Small intestine (tissue), 7 donors: ENCODE measurements around the gene FCER2. TPM values are rescaled to one million over a fixed set of nuclear protein-coding genes. Genes with fewer than 3 reads are reported as not detected.

Experiments used
- DNase-seq, 2 donors: peaks; one replicate each; pipeline versions ENCODE4 v3.0.0 to v3.0.0-alpha.2; 2013
- FAIRE-seq: peaks from 2 replicates; lab custom pipeline; 2012; peaks lifted over from hg19 to GRCh38; lab: Jason Lieb, UNC
- H3K27ac ChIP-seq, 3 donors: one replicate each; pipeline ENCODE4 v1.5.1; 2013; ENCODE audit warnings: low read length in 2 of 3, mild to moderate bottlenecking in 2 of 3, control low read depth in 1 of 3, inconsistent platforms in 1 of 3, low read depth in 1 of 3, moderate library complexity in 1 of 3
- H3K27me3 ChIP-seq, 3 donors: one replicate each; pipeline ENCODE4 v1.6.1; 2013; ENCODE audit warnings: low read length in 3 of 3, inconsistent platforms in 1 of 3; ENCODE audit not compliant: control insufficient read depth in 3 of 3, insufficient read depth in 3 of 3
- H3K36me3 ChIP-seq, 3 donors: one replicate each; pipeline ENCODE4 v1.6.1; 2013; ENCODE audit warnings: low read length in 3 of 3, inconsistent platforms in 1 of 3, low read depth in 1 of 3, mild to moderate bottlenecking in 1 of 3, moderate library complexity in 1 of 3; ENCODE audit not compliant: control insufficient read depth in 3 of 3, insufficient read depth in 2 of 3
- H3K4me1 ChIP-seq, 3 donors: one replicate each; pipeline ENCODE4 v1.6.1; 2013; ENCODE audit warnings: low read length in 2 of 3, inconsistent platforms in 1 of 3, low read depth in 1 of 3, mild to moderate bottlenecking in 1 of 3, moderate library complexity in 1 of 3; ENCODE audit not compliant: control insufficient read depth in 3 of 3, insufficient read depth in 2 of 3
- H3K4me3 ChIP-seq, 3 donors: one replicate each; pipeline ENCODE4 v1.5.1; 2013; ENCODE audit warnings: low read length in 3 of 3, control low read depth in 1 of 3, inconsistent platforms in 1 of 3, low read depth in 1 of 3, mild to moderate bottlenecking in 1 of 3, moderate library complexity in 1 of 3
- H3K9me3 ChIP-seq, 2 donors: one replicate each; pipeline ENCODE4 v1.6.1; 2013; ENCODE audit warnings: low read depth in 1 of 2, low read length in 1 of 2; ENCODE audit not compliant: control insufficient read depth in 2 of 2, insufficient read depth in 1 of 2
- WGBS, 3 donors: extraction: QIAGEN DNeasy Blood & Tissue Kit; methylation state at CpG; one replicate each; pipeline ENCODE4 v1.1.7; 2013; 5-methylcytosine and 5-hydroxymethylcytosine counted together
- polyA plus RNA-seq, 4 donors: library from polyadenylated mRNA; stranded (reverse) in 3 of 4; unstranded in 1 of 4; fragments of 200-250 nt in 3 of 4; fragments of 120-200 nt in 1 of 4; gene quantifications; one replicate each; pipeline versions ENCODE4 v1.2.1 to v1.2.3, GENCODE V29; 2013
- donor health status: healthy with polysubstance abuse.
- donor health status: control.
- donor health status: control.
- donor health status: Bipolar disorder and iron deficiency.
- donor health status: healthy.

FCER2 gene
- polyA plus RNA-seq, 4 donors, result 0.27 to 0.90 TPM; not detected in 2

DNA sequence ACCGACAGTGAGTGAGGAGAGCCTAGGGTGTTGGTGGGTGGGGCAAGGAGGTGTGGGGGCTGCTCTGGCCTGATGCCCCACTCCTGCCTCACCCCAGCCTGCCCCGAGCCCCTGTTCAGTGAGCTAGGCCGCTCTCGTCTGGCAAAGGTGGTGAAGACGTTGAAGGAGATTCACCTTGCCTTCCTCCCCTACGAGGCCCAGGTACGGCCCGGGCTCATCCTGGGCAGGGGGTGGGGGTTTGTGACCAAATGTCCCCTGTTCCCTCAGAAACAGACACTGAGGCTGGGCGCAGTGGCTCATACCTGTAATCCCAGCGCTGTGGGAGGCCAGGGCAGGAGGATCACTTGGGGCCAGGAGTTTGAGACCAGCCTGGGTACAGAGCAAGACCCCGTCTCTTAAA is 61.1 kb downstream of the FCER2 start:
- Histone ChIP-seq H3K4me3 (no peak overlapping the region), H3K4me1 (peaks cover 0 to 6% (median 0%) of the 10 kb centered on the region in 3 donors), H3K27ac (no peak overlapping the region), H3K9me3 (no peaks in the 10 kb centered on the region), H3K36me3 (peaks cover 4 to 60% (median 6%) of the 10 kb centered on the region in 3 donors), H3K27me3 (peaks cover 0 to 4% (median 2%) of the 10 kb centered on the region in 3 donors)
- no peak for DNase-seq
- no peak for FAIRE-seq
- 94 to 96% (median 95%) methylated on average over 11 of the region's 11 CpGs for WGBS, 3 donors

DNA sequence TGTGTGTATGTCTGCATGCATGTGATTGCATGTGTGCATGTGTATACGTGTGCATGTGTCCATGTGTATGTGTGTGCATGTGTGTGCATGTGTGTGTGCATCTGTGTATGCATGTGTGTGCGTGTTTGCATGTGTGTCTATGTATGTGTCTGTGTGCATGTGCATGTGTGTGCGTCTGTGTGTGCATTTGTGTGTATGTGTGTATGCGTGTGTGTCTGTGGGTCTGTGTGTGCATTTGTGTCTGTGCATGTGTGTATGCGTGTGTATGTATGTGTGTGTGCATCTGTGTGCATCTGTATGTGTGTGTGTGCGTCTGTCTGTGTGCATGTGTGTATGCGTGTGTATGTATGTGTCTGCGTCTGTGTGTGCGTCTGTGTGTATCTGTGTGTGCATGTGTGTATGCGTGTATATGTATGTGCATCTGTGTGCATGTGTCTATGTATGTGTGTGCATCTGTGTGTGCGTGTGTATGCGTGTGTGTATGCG is 62.0 kb downstream of the FCER2 start:
- Histone ChIP-seq H3K9me3 (no peaks in the 10 kb centered on the region), H3K27me3 (peaks cover 0 to 7% (median 2%) of the 10 kb centered on the region in 3 donors), H3K27ac (no peak overlapping the region), H3K36me3 (peaks cover 0 to 51% (median 2%) of the 10 kb centered on the region in 3 donors), H3K4me3 (no peak overlapping the region), H3K4me1 (peaks cover 0 to 6% (median 0%) of the 10 kb centered on the region in 3 donors)
- FAIRE-seq, result no peak
- DNase-seq, result no peak
- 96 to 99% (median 96%) methylated on average over 13 of the region's 13 CpGs for WGBS, 3 donors

DNA sequence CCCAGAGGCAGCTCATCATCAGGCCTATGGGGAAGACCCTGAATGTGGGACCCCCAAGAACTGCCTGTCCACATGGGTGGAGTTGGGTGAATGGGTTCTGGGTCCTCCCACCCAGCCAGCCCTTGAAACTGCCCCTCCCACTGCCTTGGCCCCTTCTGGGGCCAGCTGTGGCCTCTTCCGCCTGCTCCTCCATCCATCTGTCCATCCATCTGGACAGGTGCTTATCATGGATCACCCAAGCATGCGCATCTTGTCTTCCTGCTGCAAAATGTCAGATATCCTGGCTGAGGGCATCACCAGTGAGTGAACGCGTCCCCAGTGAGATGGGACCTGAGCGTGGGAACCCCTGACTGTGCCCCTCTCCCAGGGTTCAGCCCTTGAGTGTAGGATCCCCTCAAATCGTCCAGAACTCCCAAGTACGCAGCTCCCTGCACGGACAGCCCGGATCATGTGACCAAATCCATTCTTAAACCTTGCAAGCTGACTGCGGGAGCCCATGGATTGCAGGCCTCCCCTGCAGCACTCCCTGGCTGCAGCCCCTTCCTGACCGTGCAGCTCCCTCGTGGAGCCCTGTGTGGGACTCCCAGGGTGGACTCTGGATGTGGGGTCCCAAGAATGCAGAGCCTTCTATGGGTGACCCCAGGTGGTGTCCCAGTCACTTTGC is 63.0 kb downstream of the FCER2 start:
- Histone ChIP-seq H3K4me3 (no peak overlapping the region), H3K9me3 (no peaks in the 10 kb centered on the region), H3K4me1 (peaks cover 0 to 6% (median 0%) of the 10 kb centered on the region in 3 donors), H3K36me3 (peaks cover 0 to 43% (median 2%) of the 10 kb centered on the region in 3 donors), H3K27me3 (peaks cover 0 to 7% (median 2%) of the 10 kb centered on the region in 3 donors), H3K27ac (no peak overlapping the region)
- FAIRE-seq (no peak), DNase-seq (no peak)
- 80 to 88% (median 84%) methylated on average over 12 of the region's 12 CpGs for WGBS, 3 donors

Other genes with a start within 250 kb of the FCER2 start
- gene PEX11G, start 213.1 kb downstream of the FCER2 start, polyA plus RNA-seq, result 10 to 100 TPM in 2 of 4 donors, 1 to 10 TPM in 2; 9.2 to 19.9 (median 14.4) TPM
- gene ZNF358, start 186.0 kb downstream of the FCER2 start, polyA plus RNA-seq, result 10 to 100 TPM; 37.3 to 77.5 (median 71.9) TPM
- gene MCOLN1, start 179.5 kb downstream of the FCER2 start, polyA plus RNA-seq, result 10 to 100 TPM; 17.6 to 21.1 (median 18.8) TPM
- 100 to 1,000 TPM in 1 of 4 donors, 10 to 100 TPM in 3; 42.4 to 120 (median 78.4) TPM for gene PNPLA6, start 166.4 kb downstream of the FCER2 start, polyA plus RNA-seq
- gene CAMSAP3, start 106.3 kb downstream of the FCER2 start, polyA plus RNA-seq, result 10 to 100 TPM; 32.4 to 87.4 (median 73.5) TPM
- 10 to 100 TPM; 24.3 to 31.8 (median 29.3) TPM for gene XAB2, start 72.6 kb downstream of the FCER2 start, polyA plus RNA-seq
- 100 to 1,000 TPM in 2 of 4 donors, 10 to 100 TPM in 2; 43.7 to 149 (median 104) TPM for gene PET100, start 72.3 kb downstream of the FCER2 start, polyA plus RNA-seq
- gene PCP2, start 68.4 kb downstream of the FCER2 start, polyA plus RNA-seq, result 1 to 10 TPM in 3 of 4 donors, under 1 TPM in 1; 0.63 to 7.3 (median 2.3) TPM
- 100 to 1,000 TPM in 3 of 4 donors, 10 to 100 TPM in 1; 95.2 to 271 (median 181) TPM for gene STXBP2, start 65.0 kb downstream of the FCER2 start, polyA plus RNA-seq
- 10 to 100 TPM in 1 of 4 donors, 1 to 10 TPM in 1, under 1 TPM in 1, not detected in 1; 0.78 to 10.2 (median 8.1) TPM for gene RETN, start 33.1 kb downstream of the FCER2 start, polyA plus RNA-seq
- 1 to 10 TPM in 1 of 4 donors, under 1 TPM in 3; 0.03 to 1.4 (median 0.48) TPM for gene MCEMP1, start 25.0 kb downstream of the FCER2 start, polyA plus RNA-seq
- gene TRAPPC5, start 21.3 kb downstream of the FCER2 start, polyA plus RNA-seq, result 100 to 1,000 TPM in 2 of 4 donors, 10 to 100 TPM in 2; 47.9 to 166 (median 95.4) TPM
- 1 to 10 TPM in 1 of 4 donors, under 1 TPM in 2, not detected in 1; 0.18 to 1.9 (median 0.73) TPM for gene CLEC4G, start 30.0 kb upstream of the FCER2 start, polyA plus RNA-seq
- 10 to 100 TPM in 1 of 4 donors, 1 to 10 TPM in 2, under 1 TPM in 1; 0.67 to 13.6 (median 3.3) TPM for gene CD209, start 45.4 kb upstream of the FCER2 start, polyA plus RNA-seq
- gene CLEC4M, start 61.1 kb upstream of the FCER2 start, polyA plus RNA-seq, result under 1 TPM in 2 of 4 donors, not detected in 2; 0.12 to 0.61 TPM
- 1 to 10 TPM; 2.9 to 8.4 (median 5.6) TPM for gene EVI5L, start 128.1 kb upstream of the FCER2 start, polyA plus RNA-seq
- under 1 TPM in 2 of 4 donors, not detected in 2; 0.22 to 0.47 TPM for gene PRR36, start 172.3 kb upstream of the FCER2 start, polyA plus RNA-seq
- gene LRRC8E, start 186.4 kb upstream of the FCER2 start, polyA plus RNA-seq, result under 1 TPM; 0.27 to 0.71 (median 0.60) TPM
- gene MAP2K7, start 201.7 kb upstream of the FCER2 start, polyA plus RNA-seq, result 10 to 100 TPM; 17.3 to 27.5 (median 21.6) TPM
- 1 to 10 TPM in 1 of 4 donors, under 1 TPM in 1, not detected in 2; 0.21 to 1.4 TPM for gene TGFBR3L, start 212.7 kb upstream of the FCER2 start, polyA plus RNA-seq
- 10 to 100 TPM; 12.4 to 17.3 (median 16.4) TPM for gene SNAPC2, start 218.2 kb upstream of the FCER2 start, polyA plus RNA-seq
- gene CTXN1, start 224.0 kb upstream of the FCER2 start, polyA plus RNA-seq, result 1 to 10 TPM in 1 of 4 donors, under 1 TPM in 1, not detected in 2; 0.77 to 1.1 TPM
- gene TIMM44, start 241.5 kb upstream of the FCER2 start, polyA plus RNA-seq, result 10 to 100 TPM; 40.2 to 81.4 (median 68.9) TPM